GM23338 (cell line): ENCODE data around the gene CCDC106. TPM values are rescaled to one million over a fixed set of nuclear protein-coding genes. Genes with fewer than 3 reads are reported as not detected.

ENCODE experiments used
- ATAC-seq: fragments of 200-7000 bp; cut with Tn5 transposase; 3 replicates; pipeline ENCODE4 v1.9.1; 2020
- DNase-seq: peaks from one replicate; pipeline ENCODE4 v3.0.0-alpha.2; 2015; ENCODE audit warnings: low spot score
- H2AFZ ChIP-seq: fragments of 200-600 bp; sonication (generic); 2 replicates; pipeline ENCODE4 v1.8.0; 2016; ENCODE audit warnings: antibody characterized with exemption, mild to moderate bottlenecking, moderate library complexity
- H3F3A ChIP-seq: fragments of 200-600 bp; sonication (generic); replicated peaks from 2 replicates; pipeline ENCODE4 v1.8.0; 2017; ENCODE audit warnings: antibody characterized with exemption, mixed run types, low read depth
- H3K27ac ChIP-seq: fragments of 200-600 bp; sonication (generic); 2 replicates; pipeline ENCODE4 v1.6.1; 2016; ENCODE audit warnings: low read depth
- H3K27me3 ChIP-seq: fragments of 200-600 bp; sonication (generic); 2 replicates; pipeline ENCODE4 v1.8.0; 2016; ENCODE audit warnings: mild to moderate bottlenecking, mixed run types, moderate library complexity; ENCODE audit not compliant: insufficient read depth
- H3K36me3 ChIP-seq: fragments of 200-600 bp; sonication (generic); 2 replicates; pipeline ENCODE4 v1.8.0; 2016; ENCODE audit warnings: mild to moderate bottlenecking; ENCODE audit not compliant: insufficient read depth
- H3K4me1 ChIP-seq: fragments of 200-600 bp; sonication (generic); 2 replicates; pipeline ENCODE4 v1.8.0; 2016; ENCODE audit warnings: mild to moderate bottlenecking, moderate library complexity; ENCODE audit not compliant: insufficient read depth
- H3K4me2 ChIP-seq: fragments of 200-600 bp; sonication (generic); 2 replicates; pipeline ENCODE4 v1.7.1; 2017; ENCODE audit warnings: mixed run types
- H3K4me3 ChIP-seq: fragments of 200-600 bp; sonication (generic); 2 replicates; pipeline ENCODE4 v1.6.1; 2016; ENCODE audit warnings: mixed run types
- H3K79me2 ChIP-seq: fragments of 200-600 bp; sonication (generic); replicated peaks from 2 replicates; pipeline ENCODE4 v1.8.0; 2017; ENCODE audit warnings: mild to moderate bottlenecking; ENCODE audit not compliant: insufficient read depth
- H3K9me2 ChIP-seq: fragments of 200-600 bp; sonication (generic); 2 replicates; pipeline ENCODE4 v1.8.0; 2017; ENCODE audit not compliant: insufficient read depth
- H4K20me1 ChIP-seq: fragments of 200-600 bp; sonication (generic); replicated peaks from 2 replicates; pipeline ENCODE4 v1.8.0; 2017; ENCODE audit warnings: mild to moderate bottlenecking; ENCODE audit not compliant: insufficient read depth
- H3K27ac Mint-ChIP-seq: 2 replicates; pipeline ENCODE4 v1.8.0; 2020; ENCODE audit warnings: inconsistent platforms, mild to moderate bottlenecking, moderate library complexity, mixed read lengths
- H3K27me3 Mint-ChIP-seq: 3 replicates; pipeline ENCODE4 v1.8.0; 2022; ENCODE audit warnings: low read depth, mild to moderate bottlenecking, moderate library complexity, mixed read lengths, inconsistent platforms; ENCODE audit not compliant: insufficient read depth, poor library complexity
- H3K36me3 Mint-ChIP-seq: 3 replicates; pipeline ENCODE4 v1.8.0; 2021; ENCODE audit warnings: low read depth, mild to moderate bottlenecking, inconsistent platforms, moderate library complexity, mixed read lengths
- H3K4me1 Mint-ChIP-seq: 3 replicates; pipeline ENCODE4 v1.8.0; 2020; ENCODE audit warnings: mild to moderate bottlenecking, inconsistent platforms, mixed read lengths
- H3K4me3 Mint-ChIP-seq: 3 replicates; pipeline ENCODE4 v1.8.0; 2021; ENCODE audit warnings: moderate library complexity, mild to moderate bottlenecking, inconsistent platforms, mixed read lengths
- H3K9me3 Mint-ChIP-seq: 3 replicates; pipeline ENCODE4 v1.8.0; 2020; ENCODE audit warnings: moderate library complexity, mild to moderate bottlenecking, inconsistent platforms, mixed read lengths
- CREB1 ChIP-seq: fragments of 250-450 bp; sonication (Bioruptor Pico); IDR thresholded peaks from 2 replicates; pipeline ENCODE4 v1.5.0; 2020; ENCODE audit warnings: low read depth, mild to moderate bottlenecking, moderate library complexity
- EZH2 ChIP-seq: fragments of 200-600 bp; sonication (generic); IDR thresholded peaks from one replicate; pipeline ENCODE4 v1.8.0; 2017; ENCODE audit warnings: antibody characterized with exemption, mild to moderate bottlenecking, low read depth; ENCODE audit not compliant: unreplicated experiment
- EZH2phosphoT487 ChIP-seq: fragments of 200-600 bp; sonication (generic); IDR thresholded peaks from one replicate; pipeline ENCODE4 v1.8.1; 2018; ENCODE audit warnings: antibody characterized with exemption; ENCODE audit not compliant: unreplicated experiment
- JUNB ChIP-seq: IDR thresholded peaks from one replicate; pipeline ENCODE4 v1.6.1; 2016; ENCODE audit warnings: antibody characterized with exemption; ENCODE audit not compliant: unreplicated experiment
- POLR2AphosphoS5 ChIP-seq: IDR thresholded peaks from 2 replicates; pipeline ENCODE4 v1.6.1; 2016; ENCODE audit warnings: antibody characterized with exemption, low read depth
- STAT1 ChIP-seq: IDR thresholded peaks from one replicate; pipeline ENCODE4 v1.6.1; 2016; ENCODE audit warnings: antibody characterized with exemption; ENCODE audit not compliant: unreplicated experiment
- ZNF114 ChIP-seq: fragments of 250-450 bp; sonication (Bioruptor Pico); IDR thresholded peaks from 2 replicates; pipeline ENCODE4 v1.5.0; 2020; ENCODE audit warnings: mild to moderate bottlenecking, moderate library complexity
- ZNF331 ChIP-seq: fragments of 250-450 bp; sonication (Bioruptor Pico); IDR thresholded peaks from 2 replicates; pipeline ENCODE4 v1.5.0; 2020; ENCODE audit warnings: low read depth, mild to moderate bottlenecking, moderate library complexity
- polyA plus RNA-seq: library from polyadenylated mRNA; unstranded; fragments of >200 nt; fragmentation: Nextera tagmentation; extraction: Ambion mirVana; gene quantifications from 2 replicates; pipeline ENCODE4 v1.2.1, GENCODE V29; 2016
- total RNA-seq: library from RNA; depleted of rRNA; stranded (reverse); fragments of >200 nt; shearing (Covaris generic); gene quantifications from 2 replicates; pipeline ENCODE4 v1.2.3, GENCODE V29; 2014
- TF ChIP-seq, protein P1 (sequence below), 2 experiments: fragments of 200-600 bp in 1 of 2; sonication (generic) in 1 of 2; conservative IDR thresholded peaks; 2 replicates each; pipeline versions ENCODE4 v1.5.1 to v1.6.1; 2016 to 2017; ENCODE audit warnings: antibody characterized with exemption in 2 of 2, low read depth in 2 of 2, mild to moderate bottlenecking in 2 of 2, moderate library complexity in 1 of 2
- TF ChIP-seq, protein P2 (sequence below): fragments of 250-450 bp; sonication (Bioruptor Pico); IDR thresholded peaks from 2 replicates; pipeline ENCODE4 v1.5.0; 2020; ENCODE audit warnings: mild to moderate bottlenecking, moderate library complexity
- TF ChIP-seq, protein P3 (sequence below): IDR thresholded peaks from one replicate; pipeline ENCODE4 v1.6.1; 2018; ENCODE audit warnings: antibody characterized with exemption; ENCODE audit not compliant: unreplicated experiment
- TF ChIP-seq, protein P4 (sequence below): IDR thresholded peaks from 2 replicates; pipeline ENCODE4 v1.6.1; 2016; ENCODE audit warnings: antibody characterized with exemption

CCDC106 gene
- total and polyA plus RNA-seq, 2 experiments from 2014 or later, result 12.0 to 17.6 TPM

DNA sequence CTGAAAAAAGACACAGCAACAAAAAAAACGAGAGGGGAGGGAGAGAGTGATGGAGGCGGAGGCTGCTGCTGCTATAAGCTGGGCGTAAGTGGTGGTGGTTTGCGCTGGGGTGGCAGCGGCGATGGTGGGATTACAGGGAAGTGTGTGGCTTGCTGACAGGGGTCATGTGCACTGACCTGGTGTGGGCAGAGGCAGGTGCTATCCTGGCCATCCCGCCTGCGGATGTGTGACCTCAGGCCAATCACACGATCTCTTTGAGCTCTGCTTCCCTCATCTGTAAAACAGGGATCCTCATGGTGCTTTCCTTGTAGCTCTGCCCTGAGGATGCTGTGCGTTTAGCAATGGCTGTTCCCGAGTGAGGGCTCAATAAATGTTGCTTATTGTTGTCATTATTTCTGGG lies 10.5 kb upstream of the CCDC106 start:
- H3K4me1 Mint-ChIP-seq, result peaks cover 25% of the 10 kb centered on the region
- peaks cover 30% of the 10 kb centered on the region for H3F3A ChIP-seq
- peaks cover 11% of the 10 kb centered on the region for H3K9me3 Mint-ChIP-seq
- DNase-seq (no peak), ATAC-seq (no peak)
- peaks cover 17% of the 10 kb centered on the region for H3K79me2 ChIP-seq
- peaks cover 5% of the 10 kb centered on the region; the same call in 1 of the 2 replicates for H4K20me1 ChIP-seq
- H3K4me3 ChIP-seq, result no peak overlapping the region
- peaks cover 3% of the 10 kb centered on the region; the same call in 1 of the 2 replicates for H3K9me2 ChIP-seq
- TF ChIP-seq, protein P1, sequence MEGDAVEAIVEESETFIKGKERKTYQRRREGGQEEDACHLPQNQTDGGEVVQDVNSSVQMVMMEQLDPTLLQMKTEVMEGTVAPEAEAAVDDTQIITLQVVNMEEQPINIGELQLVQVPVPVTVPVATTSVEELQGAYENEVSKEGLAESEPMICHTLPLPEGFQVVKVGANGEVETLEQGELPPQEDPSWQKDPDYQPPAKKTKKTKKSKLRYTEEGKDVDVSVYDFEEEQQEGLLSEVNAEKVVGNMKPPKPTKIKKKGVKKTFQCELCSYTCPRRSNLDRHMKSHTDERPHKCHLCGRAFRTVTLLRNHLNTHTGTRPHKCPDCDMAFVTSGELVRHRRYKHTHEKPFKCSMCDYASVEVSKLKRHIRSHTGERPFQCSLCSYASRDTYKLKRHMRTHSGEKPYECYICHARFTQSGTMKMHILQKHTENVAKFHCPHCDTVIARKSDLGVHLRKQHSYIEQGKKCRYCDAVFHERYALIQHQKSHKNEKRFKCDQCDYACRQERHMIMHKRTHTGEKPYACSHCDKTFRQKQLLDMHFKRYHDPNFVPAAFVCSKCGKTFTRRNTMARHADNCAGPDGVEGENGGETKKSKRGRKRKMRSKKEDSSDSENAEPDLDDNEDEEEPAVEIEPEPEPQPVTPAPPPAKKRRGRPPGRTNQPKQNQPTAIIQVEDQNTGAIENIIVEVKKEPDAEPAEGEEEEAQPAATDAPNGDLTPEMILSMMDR (conservative IDR thresholded peaks at IDR 0.05; ENCODE audit: low read depth in 2 of 2), result no peak
- TF ChIP-seq, protein P2, sequence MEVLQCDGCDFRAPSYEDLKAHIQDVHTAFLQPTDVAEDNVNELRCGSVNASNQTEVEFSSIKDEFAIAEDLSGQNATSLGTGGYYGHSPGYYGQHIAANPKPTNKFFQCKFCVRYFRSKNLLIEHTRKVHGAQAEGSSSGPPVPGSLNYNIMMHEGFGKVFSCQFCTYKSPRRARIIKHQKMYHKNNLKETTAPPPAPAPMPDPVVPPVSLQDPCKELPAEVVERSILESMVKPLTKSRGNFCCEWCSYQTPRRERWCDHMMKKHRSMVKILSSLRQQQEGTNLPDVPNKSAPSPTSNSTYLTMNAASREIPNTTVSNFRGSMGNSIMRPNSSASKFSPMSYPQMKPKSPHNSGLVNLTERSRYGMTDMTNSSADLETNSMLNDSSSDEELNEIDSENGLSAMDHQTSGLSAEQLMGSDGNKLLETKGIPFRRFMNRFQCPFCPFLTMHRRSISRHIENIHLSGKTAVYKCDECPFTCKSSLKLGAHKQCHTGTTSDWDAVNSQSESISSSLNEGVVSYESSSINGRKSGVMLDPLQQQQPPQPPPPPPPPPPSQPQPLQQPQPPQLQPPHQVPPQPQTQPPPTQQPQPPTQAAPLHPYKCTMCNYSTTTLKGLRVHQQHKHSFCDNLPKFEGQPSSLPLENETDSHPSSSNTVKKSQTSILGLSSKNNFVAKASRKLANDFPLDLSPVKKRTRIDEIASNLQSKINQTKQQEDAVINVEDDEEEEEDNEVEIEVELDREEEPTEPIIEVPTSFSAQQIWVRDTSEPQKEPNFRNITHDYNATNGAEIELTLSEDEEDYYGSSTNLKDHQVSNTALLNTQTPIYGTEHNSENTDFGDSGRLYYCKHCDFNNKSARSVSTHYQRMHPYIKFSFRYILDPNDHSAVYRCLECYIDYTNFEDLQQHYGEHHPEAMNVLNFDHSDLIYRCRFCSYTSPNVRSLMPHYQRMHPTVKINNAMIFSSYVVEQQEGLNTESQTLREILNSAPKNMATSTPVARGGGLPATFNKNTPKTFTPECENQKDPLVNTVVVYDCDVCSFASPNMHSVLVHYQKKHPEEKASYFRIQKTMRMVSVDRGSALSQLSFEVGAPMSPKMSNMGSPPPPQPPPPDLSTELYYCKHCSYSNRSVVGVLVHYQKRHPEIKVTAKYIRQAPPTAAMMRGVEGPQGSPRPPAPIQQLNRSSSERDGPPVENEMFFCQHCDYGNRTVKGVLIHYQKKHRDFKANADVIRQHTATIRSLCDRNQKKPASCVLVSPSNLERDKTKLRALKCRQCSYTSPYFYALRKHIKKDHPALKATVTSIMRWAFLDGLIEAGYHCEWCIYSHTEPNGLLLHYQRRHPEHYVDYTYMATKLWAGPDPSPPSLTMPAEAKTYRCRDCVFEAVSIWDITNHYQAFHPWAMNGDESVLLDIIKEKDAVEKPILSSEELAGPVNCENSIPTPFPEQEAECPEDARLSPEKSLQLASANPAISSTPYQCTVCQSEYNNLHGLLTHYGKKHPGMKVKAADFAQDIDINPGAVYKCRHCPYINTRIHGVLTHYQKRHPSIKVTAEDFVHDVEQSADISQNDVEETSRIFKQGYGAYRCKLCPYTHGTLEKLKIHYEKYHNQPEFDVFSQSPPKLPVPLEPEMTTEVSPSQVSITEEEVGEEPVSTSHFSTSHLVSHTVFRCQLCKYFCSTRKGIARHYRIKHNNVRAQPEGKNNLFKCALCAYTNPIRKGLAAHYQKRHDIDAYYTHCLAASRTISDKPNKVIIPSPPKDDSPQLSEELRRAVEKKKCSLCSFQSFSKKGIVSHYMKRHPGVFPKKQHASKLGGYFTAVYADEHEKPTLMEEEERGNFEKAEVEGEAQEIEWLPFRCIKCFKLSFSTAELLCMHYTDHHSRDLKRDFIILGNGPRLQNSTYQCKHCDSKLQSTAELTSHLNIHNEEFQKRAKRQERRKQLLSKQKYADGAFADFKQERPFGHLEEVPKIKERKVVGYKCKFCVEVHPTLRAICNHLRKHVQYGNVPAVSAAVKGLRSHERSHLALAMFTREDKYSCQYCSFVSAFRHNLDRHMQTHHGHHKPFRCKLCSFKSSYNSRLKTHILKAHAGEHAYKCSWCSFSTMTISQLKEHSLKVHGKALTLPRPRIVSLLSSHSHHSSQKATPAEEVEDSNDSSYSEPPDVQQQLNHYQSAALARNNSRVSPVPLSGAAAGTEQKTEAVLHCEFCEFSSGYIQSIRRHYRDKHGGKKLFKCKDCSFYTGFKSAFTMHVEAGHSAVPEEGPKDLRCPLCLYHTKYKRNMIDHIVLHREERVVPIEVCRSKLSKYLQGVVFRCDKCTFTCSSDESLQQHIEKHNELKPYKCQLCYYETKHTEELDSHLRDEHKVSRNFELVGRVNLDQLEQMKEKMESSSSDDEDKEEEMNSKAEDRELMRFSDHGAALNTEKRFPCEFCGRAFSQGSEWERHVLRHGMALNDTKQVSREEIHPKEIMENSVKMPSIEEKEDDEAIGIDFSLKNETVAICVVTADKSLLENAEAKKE (CRISPR knock-in tag), result no peak
- TF ChIP-seq, protein P3, sequence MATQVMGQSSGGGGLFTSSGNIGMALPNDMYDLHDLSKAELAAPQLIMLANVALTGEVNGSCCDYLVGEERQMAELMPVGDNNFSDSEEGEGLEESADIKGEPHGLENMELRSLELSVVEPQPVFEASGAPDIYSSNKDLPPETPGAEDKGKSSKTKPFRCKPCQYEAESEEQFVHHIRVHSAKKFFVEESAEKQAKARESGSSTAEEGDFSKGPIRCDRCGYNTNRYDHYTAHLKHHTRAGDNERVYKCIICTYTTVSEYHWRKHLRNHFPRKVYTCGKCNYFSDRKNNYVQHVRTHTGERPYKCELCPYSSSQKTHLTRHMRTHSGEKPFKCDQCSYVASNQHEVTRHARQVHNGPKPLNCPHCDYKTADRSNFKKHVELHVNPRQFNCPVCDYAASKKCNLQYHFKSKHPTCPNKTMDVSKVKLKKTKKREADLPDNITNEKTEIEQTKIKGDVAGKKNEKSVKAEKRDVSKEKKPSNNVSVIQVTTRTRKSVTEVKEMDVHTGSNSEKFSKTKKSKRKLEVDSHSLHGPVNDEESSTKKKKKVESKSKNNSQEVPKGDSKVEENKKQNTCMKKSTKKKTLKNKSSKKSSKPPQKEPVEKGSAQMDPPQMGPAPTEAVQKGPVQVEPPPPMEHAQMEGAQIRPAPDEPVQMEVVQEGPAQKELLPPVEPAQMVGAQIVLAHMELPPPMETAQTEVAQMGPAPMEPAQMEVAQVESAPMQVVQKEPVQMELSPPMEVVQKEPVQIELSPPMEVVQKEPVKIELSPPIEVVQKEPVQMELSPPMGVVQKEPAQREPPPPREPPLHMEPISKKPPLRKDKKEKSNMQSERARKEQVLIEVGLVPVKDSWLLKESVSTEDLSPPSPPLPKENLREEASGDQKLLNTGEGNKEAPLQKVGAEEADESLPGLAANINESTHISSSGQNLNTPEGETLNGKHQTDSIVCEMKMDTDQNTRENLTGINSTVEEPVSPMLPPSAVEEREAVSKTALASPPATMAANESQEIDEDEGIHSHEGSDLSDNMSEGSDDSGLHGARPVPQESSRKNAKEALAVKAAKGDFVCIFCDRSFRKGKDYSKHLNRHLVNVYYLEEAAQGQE, result no peak
- TF ChIP-seq, protein P4, sequence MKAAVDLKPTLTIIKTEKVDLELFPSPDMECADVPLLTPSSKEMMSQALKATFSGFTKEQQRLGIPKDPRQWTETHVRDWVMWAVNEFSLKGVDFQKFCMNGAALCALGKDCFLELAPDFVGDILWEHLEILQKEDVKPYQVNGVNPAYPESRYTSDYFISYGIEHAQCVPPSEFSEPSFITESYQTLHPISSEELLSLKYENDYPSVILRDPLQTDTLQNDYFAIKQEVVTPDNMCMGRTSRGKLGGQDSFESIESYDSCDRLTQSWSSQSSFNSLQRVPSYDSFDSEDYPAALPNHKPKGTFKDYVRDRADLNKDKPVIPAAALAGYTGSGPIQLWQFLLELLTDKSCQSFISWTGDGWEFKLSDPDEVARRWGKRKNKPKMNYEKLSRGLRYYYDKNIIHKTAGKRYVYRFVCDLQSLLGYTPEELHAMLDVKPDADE, result no peak
- TF ChIP-seq ZNF331 (CRISPR knock-in tag) (no peak), STAT1 (no peak), POLR2AphosphoS5 (no peak), CREB1 (CRISPR knock-in tag) (no peak), EZH2phosphoT487 (no peak), EZH2 (no peak), JUNB (no peak), ZNF114 (CRISPR knock-in tag) (no peak)
- H3K27ac ChIP-seq, result no peak overlapping the region
- H3K4me3 Mint-ChIP-seq, result peak overlapping the region; percentile 1; the same call in 2 of the 3 replicates
- peaks cover 9% of the 10 kb centered on the region for H3K4me1 ChIP-seq
- H3K36me3 ChIP-seq, result no peaks in the 10 kb centered on the region
- peaks cover 31% of the 10 kb centered on the region for H3K27me3 Mint-ChIP-seq
- no peak overlapping the region for H3K4me2 ChIP-seq
- peaks cover 20% of the 10 kb centered on the region for H3K36me3 Mint-ChIP-seq
- H2AFZ ChIP-seq, result no peak overlapping the region
- H3K27ac Mint-ChIP-seq, result no peak overlapping the region
- no peaks in the 10 kb centered on the region for H3K27me3 ChIP-seq
